GM18870 (cell line): Measurements from ENCODE around the gene ROGDI.
A peak's percentile ranks its signal among the peaks of the same experiment; 100 is the strongest.

Experiments used
- ATAC-seq: cut with Tn5 transposase; IDR thresholded peaks from one replicate; pipeline ENCODE4 v1.9.1; 2021; ENCODE audit warnings: moderate library complexity; ENCODE audit not compliant: unreplicated experiment

ROGDI gene

GRCh38 chr16:4814542-4815173 is 12.2 kb upstream of the ROGDI start:
- ATAC-seq = no peak

GRCh38 chr16:4814046-4814445 is 11.6 kb upstream of the ROGDI start:
- ATAC-seq = no peak

GRCh38 chr16:4813251-4814003 is 11.0 kb upstream of the ROGDI start:
- no peak for ATAC-seq

DNA sequence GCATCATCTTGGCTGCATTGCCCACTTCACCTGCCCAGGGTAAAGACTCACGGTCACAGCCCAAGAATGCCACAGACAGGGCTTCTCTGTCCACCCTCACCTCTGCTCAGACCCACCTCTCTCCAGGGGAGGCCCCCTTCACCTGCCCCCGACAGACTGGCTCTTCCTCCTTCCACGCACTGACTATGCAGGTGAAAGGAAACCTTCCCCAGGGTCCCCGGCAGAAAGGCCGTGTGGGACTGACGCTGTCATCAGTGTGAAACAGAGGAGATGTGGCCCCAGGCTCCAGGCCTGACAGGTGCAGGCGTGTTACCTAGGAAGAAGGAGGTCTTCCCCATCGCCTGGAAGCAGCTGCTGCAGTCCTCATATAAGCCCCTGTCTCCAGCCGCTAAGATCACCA is 9.3 kb upstream of the ROGDI start:
- ATAC-seq = no peak

DNA sequence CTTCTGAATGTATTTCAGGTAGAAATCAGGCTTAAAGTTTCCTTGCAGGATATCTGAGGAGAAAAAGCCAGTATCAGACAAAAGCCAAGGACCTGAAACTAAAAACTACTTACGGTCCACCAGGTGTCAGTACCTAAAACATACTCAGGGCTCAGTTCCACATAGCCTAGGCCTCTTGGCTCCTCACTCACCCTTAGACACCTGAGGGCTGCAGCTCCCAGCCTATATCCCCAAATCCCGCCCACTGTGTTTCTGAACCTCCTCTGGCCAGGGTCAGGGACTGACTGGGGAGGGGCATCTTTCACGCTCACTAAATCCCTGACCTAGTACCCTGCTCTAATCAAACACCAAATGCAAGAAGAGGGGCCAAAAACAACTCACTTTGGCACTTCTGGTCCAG is 8.8 kb upstream of the ROGDI start:
- no peak for ATAC-seq

DNA sequence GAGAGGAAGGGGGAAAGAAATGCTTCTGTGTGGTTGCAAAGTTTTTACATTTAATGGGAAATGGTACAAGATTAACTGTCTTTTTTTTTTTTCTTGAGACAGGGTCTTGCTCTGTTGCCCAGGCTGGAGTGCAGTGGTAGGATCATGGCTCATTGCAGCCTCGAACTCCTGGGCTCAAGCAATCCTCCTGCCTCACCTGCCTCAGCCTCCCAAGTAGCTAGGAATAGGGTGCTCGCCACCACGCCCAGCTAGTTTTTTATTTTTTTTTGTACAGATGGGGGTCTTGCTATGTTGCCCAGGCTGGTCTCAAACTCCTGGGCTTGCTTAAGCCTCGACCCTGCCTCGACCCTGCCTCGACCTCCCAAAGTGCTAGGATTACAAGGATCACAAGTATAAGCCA is 3.8 kb upstream of the ROGDI start:
- no peak for ATAC-seq

- ATAC-seq = no peak
These were observed 2.8 kb upstream of the ROGDI start for GRCh38 chr16:4805231-4805630.

DNA sequence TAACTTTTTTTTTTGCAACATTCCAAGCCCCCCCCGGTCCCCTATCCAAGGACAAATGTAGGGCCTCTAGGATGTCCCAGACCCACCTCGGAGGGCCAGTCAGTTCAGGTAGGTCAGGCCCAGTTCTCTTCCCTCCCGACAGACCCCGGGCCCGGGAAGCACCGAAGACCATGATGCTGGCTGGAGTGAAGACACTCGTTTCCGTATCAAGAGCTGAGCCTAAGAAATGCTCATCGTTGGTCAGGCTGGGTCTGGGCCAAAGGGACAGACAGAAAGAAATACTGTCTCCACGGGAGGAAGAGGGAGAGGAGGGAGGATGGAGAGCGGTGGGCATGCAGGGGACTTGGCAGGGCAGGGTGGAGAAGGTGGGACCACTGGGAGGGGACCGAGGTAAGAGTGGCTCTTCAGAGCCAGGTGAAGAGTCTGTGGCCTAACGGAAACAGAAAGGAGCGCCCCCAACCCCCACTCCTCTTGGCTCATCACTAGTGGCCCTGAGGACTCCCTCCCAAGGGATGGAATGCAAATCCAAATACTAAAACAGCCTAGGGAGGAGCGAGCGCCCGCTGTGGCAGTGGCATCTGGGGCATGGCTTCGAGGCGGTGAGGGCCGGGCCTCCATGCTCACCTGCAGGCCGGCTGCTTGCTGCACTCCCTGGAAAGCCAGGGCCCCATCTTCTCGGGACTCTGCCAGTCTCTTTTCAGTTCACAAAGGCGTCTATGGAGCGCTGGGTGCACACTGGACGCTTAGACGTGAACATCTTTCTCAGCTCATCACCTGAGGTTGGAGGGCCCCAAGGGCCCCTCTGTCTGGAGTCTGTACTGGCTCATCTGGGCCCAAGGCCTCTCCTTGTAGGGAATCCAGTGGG is 1.7 kb upstream of the ROGDI start:
- no peak for ATAC-seq

DNA sequence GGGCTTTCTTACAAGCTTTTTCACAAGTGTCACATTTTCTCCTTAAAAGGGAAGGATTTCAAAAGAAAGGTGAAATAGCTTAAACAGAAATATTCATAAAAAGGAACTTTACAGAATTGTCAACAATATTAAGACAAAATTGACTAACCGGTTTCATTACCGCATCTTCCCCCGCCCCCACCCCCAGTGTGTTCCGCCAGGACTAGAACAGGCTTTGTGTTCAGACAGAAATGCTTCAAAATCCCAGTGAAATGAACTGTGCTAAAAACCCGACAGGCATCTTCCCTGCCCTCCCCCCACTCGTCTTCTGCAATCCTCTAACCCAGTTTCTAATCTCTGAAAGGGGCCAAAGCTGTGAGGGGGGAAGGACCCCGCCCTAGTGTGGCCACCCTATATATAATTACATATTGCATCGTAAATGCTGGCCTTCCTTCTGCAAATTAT is 990 bp upstream of the ROGDI start:
- no peak for ATAC-seq

- peak; percentile 90 for ATAC-seq
These were observed 340 bp upstream of the ROGDI start for GRCh38 chr16:4802659-4803287.

- ATAC-seq = no peak
These were observed 1.1 kb downstream of the ROGDI start for GRCh38 chr16:4801051-4801961.

GRCh38 chr16:4800290-4801041 is 2.0 kb downstream of the ROGDI start:
- no peak for ATAC-seq

DNA sequence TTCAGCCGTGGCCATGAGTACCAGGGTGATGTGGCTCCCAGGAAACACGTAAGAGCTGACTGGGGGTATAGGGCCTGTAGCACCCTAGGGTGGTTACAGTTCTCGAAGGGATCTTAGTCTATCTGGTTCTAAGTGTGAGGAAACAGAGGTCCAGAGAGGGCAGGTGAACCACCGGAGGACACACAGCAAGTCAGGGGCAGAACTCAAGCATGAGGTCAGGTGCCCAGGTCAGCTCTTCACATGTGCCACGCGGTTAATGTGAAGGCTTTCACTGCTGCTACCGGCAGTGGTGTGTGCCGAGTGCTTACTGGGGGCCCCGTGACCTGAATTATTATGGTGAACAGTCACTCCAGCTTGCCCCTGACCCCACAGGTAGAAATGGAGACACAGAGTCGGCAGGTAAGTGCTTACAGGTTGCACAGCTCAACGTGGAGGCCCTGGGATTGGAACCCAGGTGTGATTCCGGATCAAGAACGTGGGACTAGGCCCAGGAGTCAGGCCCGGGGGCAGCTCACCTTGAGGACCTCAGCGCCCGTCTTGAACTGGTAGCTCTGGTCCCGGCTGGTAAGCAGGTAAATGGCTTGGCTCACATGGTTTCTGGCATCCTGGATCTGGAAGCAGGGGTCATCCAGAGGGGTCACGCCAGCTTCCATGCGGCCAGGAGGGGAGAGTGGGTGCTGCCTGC is 3.1 kb downstream of the ROGDI start:
- ATAC-seq = no peak

DNA sequence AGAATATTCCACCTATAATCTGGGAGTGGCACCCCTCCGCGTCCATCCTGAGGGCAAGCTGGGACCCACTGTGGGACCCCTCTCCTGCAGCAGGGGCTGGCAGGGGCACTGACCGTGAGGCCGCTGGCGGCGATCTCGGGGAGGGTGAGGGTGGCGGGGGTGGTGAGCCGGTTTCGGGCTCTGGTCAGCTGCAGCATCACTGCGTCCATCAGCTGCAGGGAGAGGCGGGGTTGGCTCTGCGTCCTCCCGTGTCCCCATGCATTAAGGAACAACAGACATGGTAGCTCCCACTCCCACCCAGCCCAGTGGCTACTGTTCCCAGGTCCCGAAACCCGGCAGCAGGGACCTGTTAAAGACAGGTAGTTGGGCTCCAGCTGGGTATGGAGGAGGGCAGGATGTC is 4.0 kb downstream of the ROGDI start:
- no peak for ATAC-seq

- ATAC-seq = no peak
These were observed 4.6 kb downstream of the ROGDI start for GRCh38 chr16:4797805-4798252.

DNA sequence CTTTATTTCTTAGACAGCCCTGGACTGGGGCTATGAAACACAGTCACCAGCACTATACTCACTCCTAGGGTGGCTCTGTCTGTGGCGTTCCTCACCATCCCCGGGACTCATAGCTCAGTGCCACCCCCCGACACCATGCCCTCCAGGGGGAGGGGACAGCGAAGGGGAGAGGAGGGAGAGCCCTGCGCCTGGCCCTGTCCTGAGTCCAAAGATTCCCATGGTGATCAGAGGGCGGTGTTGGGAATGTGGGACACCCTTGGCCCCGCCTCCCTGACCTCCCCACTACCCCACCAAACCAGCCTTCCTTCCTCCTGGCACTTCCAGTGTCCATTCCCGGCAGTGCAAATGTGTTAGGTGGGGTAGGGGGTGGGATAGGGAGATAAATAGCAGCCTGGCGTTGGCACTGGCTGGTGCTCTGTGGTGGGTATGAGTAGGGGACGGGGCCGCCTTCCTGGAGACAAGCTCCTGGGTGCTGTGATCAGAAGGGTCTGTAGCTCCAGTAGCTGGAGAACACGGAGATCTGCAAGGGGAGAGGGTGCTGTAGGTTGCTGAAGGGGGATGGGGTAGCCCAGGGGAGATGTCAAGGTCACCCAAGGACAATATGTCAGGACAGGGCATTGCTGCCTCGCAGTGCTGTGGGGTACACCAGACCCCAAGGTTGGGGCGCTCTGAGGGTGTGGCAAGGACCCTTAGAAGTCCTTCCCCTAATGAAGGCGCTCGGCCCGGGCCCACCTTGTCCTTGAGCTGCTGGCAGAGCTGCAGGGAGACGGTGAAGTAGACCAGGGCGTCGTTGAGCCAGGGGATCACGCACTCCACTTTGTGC is 5.2 kb downstream of the ROGDI start:
- ATAC-seq = no peak

DNA sequence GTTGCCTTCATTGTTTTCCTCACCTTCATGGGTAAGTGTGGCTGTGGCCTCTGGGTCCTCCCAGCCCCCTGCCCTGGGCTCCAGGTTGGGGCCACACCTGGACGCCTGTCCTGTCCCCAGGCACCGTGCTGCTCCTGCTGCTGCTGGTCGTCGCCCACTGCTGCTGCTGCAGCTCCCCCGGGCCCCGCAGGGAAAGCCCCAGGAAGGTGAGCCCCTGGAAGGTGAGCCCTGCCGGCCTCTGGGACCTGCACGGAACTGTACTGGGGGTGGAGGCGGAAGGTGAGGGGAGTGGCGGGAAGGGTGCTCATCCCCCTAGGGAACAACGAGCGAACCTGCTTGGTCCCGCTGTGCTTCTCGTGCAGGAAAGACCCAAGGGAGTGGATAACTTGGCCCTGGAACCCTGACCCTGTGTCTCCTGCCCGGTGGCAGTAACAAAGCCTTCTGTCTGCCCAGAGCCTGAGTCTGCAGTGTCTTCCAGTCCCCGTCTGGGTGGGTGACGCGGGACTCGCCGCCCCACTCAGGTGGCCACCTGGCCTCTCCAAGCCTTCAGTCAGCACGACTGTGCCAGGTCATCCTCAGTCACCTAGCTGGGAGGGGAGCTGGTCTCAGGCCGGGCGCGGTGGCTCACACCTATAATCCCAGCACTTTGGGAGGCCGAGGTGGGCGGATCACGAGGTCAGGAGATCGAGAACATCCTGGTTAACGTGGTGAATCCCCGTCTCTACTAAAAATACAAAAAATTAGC is 6.4 kb downstream of the ROGDI start:
- ATAC-seq = no peak
